Measurements from ENCODE around the gene KIAA0753. TPM values are rescaled to one million over a fixed set of nuclear protein-coding genes. Genes with fewer than 3 reads are reported as not detected.
A peak's percentile ranks its signal among the peaks of the same experiment; 100 is the strongest.
"Not testable (repeated sequence)": the region's sequence is repeated elsewhere in the genome, so short reads cannot be mapped to it uniquely, and the experiment has no call there.

The KIAA0753 gene
- total and polyA plus RNA-seq, 7 donors: 3.6 to 18.3 (median 14.1) TPM

GRCh38 chr17:6668219-6668618, 27.7 kb upstream of the KIAA0753 start:
- DNase-seq: no peak
- Histone ChIP-seq H3K9me3 (no peaks in the 10 kb centered on the region), H3K36me3 (no peaks in the 10 kb centered on the region), H3K27me3 (peaks cover 0 to 6% (median 0%) of the 10 kb centered on the region in 3 donors), H3K4me1 (no peaks in the 10 kb centered on the region), H3K27ac (no peak overlapping the region), H3K4me3 (no peak overlapping the region)
- intact Hi-C loops (cut with DNase I): loop anchor here (5.0 kb wide), 2 partner anchors 244 to 334 kb away; no protein-coding TSS in a partner anchor
- no peak for TF ChIP-seq EP300 (IDR thresholded peaks at IDR 0.05)
- no peak for TF ChIP-seq CTCF (IDR thresholded peaks at IDR 0.05)
- no peak for TF ChIP-seq POLR2A (IDR thresholded peaks at IDR 0.05)
- 92% methylated on average over 17 of the region's 17 CpGs for WGBS, 2 donors

GRCh38 chr17:6667516-6667915, 27.0 kb upstream of the KIAA0753 start:
- H3K9me3 ChIP-seq: no peaks in the 10 kb centered on the region
- H3K36me3 ChIP-seq: no peaks in the 10 kb centered on the region
- H3K27me3 ChIP-seq: peaks cover 0 to 6% (median 0%) of the 10 kb centered on the region in 3 donors
- no peak overlapping the region for H3K4me3 ChIP-seq
- no peak for TF ChIP-seq CTCF (IDR thresholded peaks at IDR 0.05)
- TF ChIP-seq EP300 (IDR thresholded peaks at IDR 0.05): no peak
- no peak for TF ChIP-seq POLR2A (IDR thresholded peaks at IDR 0.05)
- TF ChIP-seq POLR2AphosphoS5 (IDR thresholded peaks at IDR 0.05): no peak
- 57 to 75% methylated on average over 6 of the region's 6 CpGs for WGBS, 2 donors
- intact Hi-C loops (cut with DNase I): loop anchor here (2.0 to 5.0 kb wide), 3 partner anchors 175 to 335 kb away; no protein-coding TSS in a partner anchor
- H3K27ac ChIP-seq: no peak overlapping the region
- H3K4me1 ChIP-seq: no peaks in the 10 kb centered on the region
- no peak for DNase-seq

- Histone ChIP-seq H3K27me3 (peaks cover 0 to 12% (median 0%) of the 10 kb centered on the region in 3 donors), H3K4me1 (no peaks in the 10 kb centered on the region), H3K4me3 (no peak overlapping the region), H3K9me3 (no peaks in the 10 kb centered on the region), H3K36me3 (no peaks in the 10 kb centered on the region), H3K27ac (no peak overlapping the region)
- no peak for DNase-seq
- intact Hi-C loops (cut with DNase I): loop anchor here (2.0 to 5.0 kb wide), 3 partner anchors 176 to 336 kb away; no protein-coding TSS in a partner anchor
- WGBS, 2 donors: 66 to 87% methylated on average over 6 of the region's 6 CpGs
- TF ChIP-seq POLR2AphosphoS5 (IDR thresholded peaks at IDR 0.05) (no peak), EP300 (IDR thresholded peaks at IDR 0.05) (no peak), POLR2A (IDR thresholded peaks at IDR 0.05) (no peak), CTCF (IDR thresholded peaks at IDR 0.05) (no peak)
Measured at GRCh38 chr17:6666557-6666956, 26.0 kb upstream of the KIAA0753 start.

- no peaks in the 10 kb centered on the region for H3K36me3 ChIP-seq
- DNase-seq: peak; percentile 89
- intact Hi-C loops (cut with DNase I): loop anchor here (2.0 to 5.0 kb wide), 3 partner anchors 177 to 336 kb away; no protein-coding TSS in a partner anchor
- no peak overlapping the region for H3K27ac ChIP-seq
- TF ChIP-seq CTCF (IDR thresholded peaks at IDR 0.05) (peak; percentile 72 to 82 (median 80)), EP300 (IDR thresholded peaks at IDR 0.05) (no peak), POLR2A (IDR thresholded peaks at IDR 0.05) (no peak), POLR2AphosphoS5 (IDR thresholded peaks at IDR 0.05) (no peak)
- H3K9me3 ChIP-seq: no peaks in the 10 kb centered on the region
- H3K4me3 ChIP-seq: no peak overlapping the region
- H3K27me3 ChIP-seq: peaks cover 0 to 14% (median 0%) of the 10 kb centered on the region in 3 donors
- 5 to 18% methylated on average over 9 of the region's 9 CpGs for WGBS, 2 donors
- H3K4me1 ChIP-seq: no peaks in the 10 kb centered on the region
Measured at GRCh38 chr17:6666077-6666521, 25.6 kb upstream of the KIAA0753 start.

GRCh38 chr17:6663200-6663599, 22.7 kb upstream of the KIAA0753 start:
- DNase-seq; H3K36me3 ChIP-seq; H3K4me3 ChIP-seq; intact Hi-C loops (cut with DNase I); H3K4me1 ChIP-seq; H3K27ac ChIP-seq; H3K9me3 ChIP-seq: not testable (repeated sequence)
- peaks cover 0 to 29% (median 0%) of the 10 kb centered on the region in 3 donors for H3K27me3 ChIP-seq
- WGBS, 2 donors: 91 to 96% methylated on average over 14 of the region's 14 CpGs

All from sigmoid colon (tissue), 7 donors.